GM19438 (cell line): ENCODE results near the gene GPR55.

Source experiments
- ATAC-seq: cut with Tn5 transposase; IDR thresholded peaks from one replicate; pipeline ENCODE4 v1.9.1; 2021; ENCODE audit warnings: low read depth; ENCODE audit not compliant: unreplicated experiment

The GPR55 gene

GRCh38 chr2:230920167-230920566, 4.9 kb downstream of the GPR55 start:
- no peak for ATAC-seq

- ATAC-seq = no peak
Measured at GRCh38 chr2:230919681-230920080, 5.4 kb downstream of the GPR55 start.

- ATAC-seq = no peak
Measured at GRCh38 chr2:230919240-230919639, 5.8 kb downstream of the GPR55 start.

GRCh38 chr2:230916218-230916617, 8.8 kb downstream of the GPR55 start:
- ATAC-seq = no peak

- no peak for ATAC-seq
Measured at GRCh38 chr2:230915319-230915718, 9.7 kb downstream of the GPR55 start.

- ATAC-seq = no peak
Measured at GRCh38 chr2:230914886-230915285, 10.2 kb downstream of the GPR55 start.

- ATAC-seq = no peak
Measured at GRCh38 chr2:230913406-230914143, 11.5 kb downstream of the GPR55 start.

- ATAC-seq = no peak
Measured at GRCh38 chr2:230912724-230913123, 12.3 kb downstream of the GPR55 start.

- no peak for ATAC-seq
Measured at GRCh38 chr2:230912046-230912445, 13.0 kb downstream of the GPR55 start.

- ATAC-seq = no peak
Measured at GRCh38 chr2:230910546-230911177, 14.4 kb downstream of the GPR55 start.

- ATAC-seq = no peak
Measured at GRCh38 chr2:230909841-230910545, 15.0 kb downstream of the GPR55 start.

GRCh38 chr2:230908595-230909191, 16.3 kb downstream of the GPR55 start:
- no peak for ATAC-seq

GRCh38 chr2:230908092-230908594, 16.9 kb downstream of the GPR55 start:
- no peak for ATAC-seq

- ATAC-seq = no peak
Measured at GRCh38 chr2:230907361-230908091, 17.5 kb downstream of the GPR55 start.

- ATAC-seq = no peak
Measured at GRCh38 chr2:230906471-230907230, 18.4 kb downstream of the GPR55 start.

GRCh38 chr2:230905448-230906421, 19.3 kb downstream of the GPR55 start:
- ATAC-seq = no peak

GRCh38 chr2:230904856-230905447, 20.1 kb downstream of the GPR55 start:
- ATAC-seq = no peak
